KOPT-K1 (cell line): ENCODE data around the gene TGFBR1.
A peak's percentile ranks its signal among the peaks of the same experiment; 100 is the strongest.

ENCODE experiments used
- H3K27ac ChIP-seq: fragments of 200-600 bp; sonication (generic); 2 replicates; pipeline ENCODE4 v1.5.1; 2016; ENCODE audit warnings: antibody characterized with exemption, mild to moderate bottlenecking, low read depth, low read length; ENCODE audit not compliant: poor library complexity, severe bottlenecking
- H3K36me3 ChIP-seq: fragments of 200-600 bp; sonication (generic); 2 replicates; pipeline ENCODE4 v1.5.1; 2017; ENCODE audit warnings: antibody characterized with exemption, mild to moderate bottlenecking, low read length, moderate library complexity; ENCODE audit not compliant: insufficient read depth
- H3K9me3 ChIP-seq: fragments of 200-600 bp; sonication (generic); 2 replicates; pipeline ENCODE4 v1.5.1; 2017; ENCODE audit warnings: antibody characterized with exemption, low read length, mild to moderate bottlenecking; ENCODE audit not compliant: insufficient read depth, poor library complexity, severe bottlenecking

Gene TGFBR1

DNA sequence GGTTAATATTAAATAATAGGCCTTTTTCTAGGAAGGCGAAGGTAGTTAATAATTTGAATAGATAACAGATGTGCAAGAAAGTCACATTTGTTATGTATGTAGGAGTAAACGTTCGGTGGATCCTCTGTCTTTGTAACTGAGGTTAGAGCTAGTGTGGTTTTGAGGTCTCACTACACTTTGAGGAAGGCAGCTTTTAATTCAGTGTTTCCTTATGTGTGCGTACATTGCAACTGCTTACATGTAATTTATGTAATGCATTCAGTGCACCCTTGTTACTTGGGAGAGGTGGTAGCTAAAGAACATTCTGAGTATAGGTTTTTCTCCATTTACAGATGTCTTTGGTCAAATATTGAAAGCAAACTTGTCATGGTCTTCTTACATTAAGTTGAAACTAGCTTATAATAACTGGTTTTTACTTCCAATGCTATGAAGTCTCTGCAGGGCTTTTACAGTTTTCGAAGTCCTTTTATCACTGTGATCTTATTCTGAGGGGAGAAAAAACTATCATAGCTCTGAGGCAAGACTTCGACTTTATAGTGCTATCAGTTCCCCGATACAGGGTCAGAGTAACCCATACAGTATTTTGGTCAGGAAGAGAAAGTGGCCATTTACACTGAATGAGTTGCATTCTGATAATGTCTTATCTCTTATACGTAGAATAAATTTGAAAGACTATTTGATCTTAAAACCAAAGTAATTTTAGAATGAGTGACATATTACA, 45.7 kb downstream of the TGFBR1 start:
- Histone ChIP-seq H3K36me3 (peaks cover 50% of the 10 kb centered on the region), H3K9me3 (no peaks in the 10 kb centered on the region), H3K27ac (peak overlapping the region; percentile 34)

DNA sequence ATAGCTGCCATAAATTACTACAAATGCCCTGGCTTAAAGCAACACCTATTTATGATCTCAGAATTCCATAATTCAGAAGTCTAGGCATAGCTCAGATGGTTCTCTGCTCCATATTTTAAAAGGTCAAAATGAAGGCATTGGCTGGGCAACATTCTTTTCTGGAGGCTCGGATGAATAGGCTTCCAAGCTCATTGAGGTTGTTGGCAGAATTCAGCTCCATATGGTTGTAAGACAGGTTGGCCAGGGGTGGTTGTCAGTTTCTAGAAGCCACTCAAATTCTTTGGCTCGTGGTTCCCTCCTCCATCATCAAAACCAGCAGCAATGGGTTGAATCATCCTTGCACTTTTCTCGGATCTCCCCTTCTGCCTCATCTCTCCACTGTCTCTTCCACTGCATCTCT, 49.4 kb downstream of the TGFBR1 start:
- no peaks in the 10 kb centered on the region for H3K9me3 ChIP-seq
- H3K27ac ChIP-seq: no peak overlapping the region
- peaks cover 13% of the 10 kb centered on the region for H3K36me3 ChIP-seq

DNA sequence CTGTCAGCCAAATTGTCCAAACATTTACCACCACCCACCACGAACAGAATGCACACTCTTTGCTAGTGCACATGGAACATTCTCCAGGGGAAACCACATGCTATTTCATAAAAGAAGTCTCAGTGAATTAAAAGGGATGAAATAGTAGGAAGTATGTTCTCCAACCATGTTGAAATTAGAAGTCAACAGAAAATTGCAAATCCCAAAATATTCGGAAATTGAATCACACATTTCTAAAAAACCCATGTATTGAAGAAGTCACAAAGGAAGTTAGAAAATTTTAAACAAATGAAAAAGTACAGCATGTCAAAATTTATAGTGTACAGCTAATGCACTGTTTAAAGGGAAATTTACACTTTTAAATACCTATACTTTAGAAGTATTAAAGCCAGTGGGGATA, 50.8 kb downstream of the TGFBR1 start:
- no peak overlapping the region for H3K27ac ChIP-seq
- no peaks in the 10 kb centered on the region for H3K9me3 ChIP-seq
- peaks cover 8% of the 10 kb centered on the region for H3K36me3 ChIP-seq

DNA sequence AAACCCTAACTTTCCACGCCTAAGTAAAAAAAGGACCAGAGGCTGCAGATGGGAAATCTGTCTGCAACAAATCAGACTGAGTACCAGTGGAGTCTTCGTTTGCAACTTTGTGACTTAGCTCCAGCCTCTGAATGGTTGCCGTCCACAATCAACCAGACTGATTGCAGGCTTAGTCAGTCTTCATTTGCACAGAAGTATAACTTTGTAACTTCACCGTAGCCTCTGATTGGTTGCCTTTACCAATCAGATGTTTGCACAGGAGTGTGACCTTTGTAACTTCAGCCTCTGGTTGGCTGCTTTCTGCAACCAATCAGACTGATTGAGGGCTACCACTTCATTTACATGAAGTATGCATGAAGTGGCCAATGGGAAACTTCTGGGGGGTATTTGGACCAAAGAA, 53.7 kb downstream of the TGFBR1 start:
- no peaks in the 10 kb centered on the region for H3K36me3 ChIP-seq
- H3K27ac ChIP-seq: no peak overlapping the region
- H3K9me3 ChIP-seq: no peaks in the 10 kb centered on the region

DNA sequence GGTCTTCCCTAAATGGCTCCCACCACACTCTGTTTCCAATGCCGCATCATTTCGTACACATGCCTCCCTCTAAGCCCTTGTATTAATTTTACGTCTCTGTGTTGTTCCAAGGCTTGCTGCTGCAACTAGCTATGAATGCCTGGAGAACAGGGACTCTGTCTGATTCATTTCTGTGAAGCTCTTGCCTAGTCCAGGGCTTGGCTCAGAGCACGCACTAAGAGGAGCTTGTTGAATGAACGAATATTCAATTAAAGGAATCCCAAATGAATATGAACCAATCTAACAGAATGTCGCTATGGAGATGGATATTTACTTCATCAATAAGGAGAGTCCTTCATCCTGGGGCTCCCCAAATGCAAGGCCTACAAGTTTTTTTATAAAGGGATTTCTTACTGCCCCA, 55.3 kb downstream of the TGFBR1 start:
- Histone ChIP-seq H3K27ac (no peak overlapping the region), H3K9me3 (no peaks in the 10 kb centered on the region), H3K36me3 (no peaks in the 10 kb centered on the region)

DNA sequence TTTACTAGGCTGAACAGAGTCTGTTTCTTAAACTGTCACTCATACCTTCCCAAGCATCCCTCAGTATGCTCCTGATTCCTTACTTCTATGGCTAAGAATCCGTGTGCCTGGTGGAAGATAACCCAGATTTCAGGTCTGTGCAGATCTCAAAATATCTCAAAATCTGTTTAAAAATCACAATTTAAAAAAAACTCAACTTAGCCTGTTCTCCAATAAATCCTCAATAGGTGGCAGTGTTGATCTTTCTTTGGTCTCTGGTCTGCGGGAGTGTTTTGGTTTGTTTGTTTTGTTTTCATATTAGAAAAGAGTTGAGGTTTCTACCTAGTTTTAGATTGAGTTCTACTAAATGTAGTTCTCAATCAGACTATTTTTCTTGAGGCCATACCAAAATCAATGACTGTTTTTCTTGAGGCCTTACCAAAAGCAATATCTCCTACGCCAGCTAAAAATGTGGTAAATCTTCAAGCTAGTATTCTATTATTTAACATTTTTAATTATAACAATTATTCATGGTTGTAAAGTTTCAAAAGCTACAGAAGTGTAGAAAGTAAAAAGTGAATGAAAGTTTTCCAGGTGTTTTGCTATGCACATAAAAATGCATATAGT, 57.9 kb downstream of the TGFBR1 start:
- Histone ChIP-seq H3K36me3 (no peaks in the 10 kb centered on the region), H3K27ac (no peak overlapping the region), H3K9me3 (no peaks in the 10 kb centered on the region)

DNA sequence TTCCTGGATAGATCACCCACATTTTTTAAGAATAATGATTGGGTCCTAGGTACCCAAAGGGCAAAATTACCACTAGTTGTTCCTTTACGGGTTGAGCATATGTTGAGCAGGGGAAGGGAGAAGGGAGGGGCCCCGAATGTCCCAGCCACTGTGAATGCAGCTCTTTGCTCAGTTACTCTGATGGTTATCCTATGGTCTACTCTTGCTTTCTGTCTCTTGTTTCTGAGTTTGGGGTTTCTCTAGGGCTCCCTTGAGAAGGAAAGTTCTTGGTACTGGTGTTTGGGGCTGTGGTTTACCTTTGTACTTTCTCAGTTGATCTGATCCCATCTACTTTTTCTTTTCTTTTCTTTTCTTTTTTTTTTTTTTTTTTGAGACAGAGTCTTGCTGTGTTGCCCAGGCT, 61.2 kb downstream of the TGFBR1 start:
- Histone ChIP-seq H3K9me3 (no peaks in the 10 kb centered on the region), H3K36me3 (no peaks in the 10 kb centered on the region), H3K27ac (no peak overlapping the region)

DNA sequence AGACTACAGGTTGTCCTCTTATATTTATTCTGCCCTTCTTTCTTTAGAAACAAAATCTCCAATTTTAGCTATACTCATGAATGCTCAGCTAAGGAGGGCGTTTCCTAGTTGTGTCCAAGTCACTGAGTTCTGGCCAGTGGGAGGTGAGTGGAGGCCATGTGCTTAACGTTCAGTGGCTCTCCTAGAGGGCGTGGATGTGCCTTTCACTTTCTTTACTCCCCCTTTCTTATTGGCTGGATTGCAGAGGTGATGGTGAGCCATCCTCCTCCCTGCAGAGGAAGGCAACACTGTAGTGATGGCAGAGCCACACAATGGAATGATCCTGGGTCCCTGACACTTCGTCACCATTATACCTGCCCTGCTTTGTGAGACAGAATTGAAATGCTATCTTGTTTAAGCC, 62.2 kb downstream of the TGFBR1 start:
- no peaks in the 10 kb centered on the region for H3K9me3 ChIP-seq
- H3K27ac ChIP-seq: no peak overlapping the region
- H3K36me3 ChIP-seq: no peaks in the 10 kb centered on the region

DNA sequence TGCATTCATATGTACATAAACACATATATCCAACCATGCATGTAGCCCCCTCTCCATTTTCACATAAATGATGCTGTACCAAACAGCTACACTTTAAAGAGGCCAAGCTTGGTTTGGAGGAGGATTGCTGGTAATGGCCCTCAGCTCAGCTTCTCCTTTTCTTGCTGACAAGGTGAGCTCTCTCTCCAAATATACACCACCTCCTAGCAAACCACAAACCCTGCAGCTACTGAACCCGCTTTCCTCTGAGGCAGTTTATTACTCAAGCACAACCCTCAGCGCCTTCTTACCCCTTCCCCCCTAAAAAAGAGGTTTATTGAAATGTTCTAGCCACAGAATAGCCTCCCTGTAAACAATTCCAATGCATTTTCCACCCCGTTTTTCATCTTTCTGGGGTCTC, 62.8 kb downstream of the TGFBR1 start:
- Histone ChIP-seq H3K27ac (no peak overlapping the region), H3K9me3 (no peaks in the 10 kb centered on the region), H3K36me3 (no peaks in the 10 kb centered on the region)

DNA sequence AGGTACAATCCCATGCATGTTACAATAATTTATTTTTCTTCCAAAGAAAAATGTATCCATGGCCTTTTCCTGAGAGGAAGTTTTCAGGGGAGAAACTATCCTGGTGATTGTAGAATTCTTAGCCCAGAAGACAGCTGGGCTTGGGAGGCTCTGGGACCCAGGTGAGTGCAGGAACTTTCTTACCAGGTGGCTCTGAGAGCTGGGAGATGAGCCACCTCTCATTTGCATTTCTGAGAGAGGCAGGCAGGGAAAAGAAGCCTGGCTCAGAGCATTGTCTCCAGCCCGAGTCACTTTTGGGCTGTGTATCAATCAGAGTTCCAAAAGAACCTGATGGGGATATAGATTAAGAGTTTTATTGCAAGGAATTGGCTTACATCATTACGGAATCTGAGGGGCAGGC, 64.2 kb downstream of the TGFBR1 start:
- Histone ChIP-seq H3K27ac (no peak overlapping the region), H3K9me3 (no peaks in the 10 kb centered on the region), H3K36me3 (no peaks in the 10 kb centered on the region)

DNA sequence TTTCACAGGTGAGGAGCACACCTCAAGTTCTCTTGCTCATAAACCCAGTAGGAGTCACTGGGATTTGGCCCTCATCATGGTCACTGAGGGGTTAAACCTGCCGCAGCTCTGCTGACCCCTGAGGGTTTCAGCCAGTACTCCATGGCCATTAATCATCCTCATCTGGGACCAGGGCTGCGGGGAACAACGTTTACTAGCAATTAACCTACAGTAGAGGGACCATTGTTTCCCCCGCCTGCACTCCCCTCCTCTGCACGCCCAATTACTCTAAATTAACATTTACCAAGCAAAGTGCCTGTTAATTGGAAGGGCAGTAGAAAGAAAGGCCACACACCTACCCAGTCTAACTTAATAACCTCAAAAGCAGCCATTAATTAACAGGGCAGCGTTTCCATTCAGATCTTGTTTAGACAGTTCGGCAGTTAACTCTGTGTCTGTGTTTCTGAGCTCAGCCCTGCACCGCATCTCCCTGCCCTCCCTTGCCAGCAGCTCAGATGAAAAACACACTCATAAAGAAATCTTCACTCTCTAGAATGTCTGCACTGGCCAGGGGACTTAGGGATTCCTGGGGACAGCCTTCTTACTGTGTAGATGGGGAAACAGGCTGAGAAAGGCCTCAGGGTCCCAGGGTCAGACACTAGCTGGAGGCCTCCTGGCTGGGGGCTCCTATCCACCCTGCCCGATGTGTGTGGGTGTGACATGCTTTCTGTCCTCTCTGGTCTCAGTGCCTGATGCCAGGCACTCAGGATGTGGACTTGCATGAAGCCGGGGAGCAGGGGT, 65.3 kb downstream of the TGFBR1 start:
- no peak overlapping the region for H3K27ac ChIP-seq

DNA sequence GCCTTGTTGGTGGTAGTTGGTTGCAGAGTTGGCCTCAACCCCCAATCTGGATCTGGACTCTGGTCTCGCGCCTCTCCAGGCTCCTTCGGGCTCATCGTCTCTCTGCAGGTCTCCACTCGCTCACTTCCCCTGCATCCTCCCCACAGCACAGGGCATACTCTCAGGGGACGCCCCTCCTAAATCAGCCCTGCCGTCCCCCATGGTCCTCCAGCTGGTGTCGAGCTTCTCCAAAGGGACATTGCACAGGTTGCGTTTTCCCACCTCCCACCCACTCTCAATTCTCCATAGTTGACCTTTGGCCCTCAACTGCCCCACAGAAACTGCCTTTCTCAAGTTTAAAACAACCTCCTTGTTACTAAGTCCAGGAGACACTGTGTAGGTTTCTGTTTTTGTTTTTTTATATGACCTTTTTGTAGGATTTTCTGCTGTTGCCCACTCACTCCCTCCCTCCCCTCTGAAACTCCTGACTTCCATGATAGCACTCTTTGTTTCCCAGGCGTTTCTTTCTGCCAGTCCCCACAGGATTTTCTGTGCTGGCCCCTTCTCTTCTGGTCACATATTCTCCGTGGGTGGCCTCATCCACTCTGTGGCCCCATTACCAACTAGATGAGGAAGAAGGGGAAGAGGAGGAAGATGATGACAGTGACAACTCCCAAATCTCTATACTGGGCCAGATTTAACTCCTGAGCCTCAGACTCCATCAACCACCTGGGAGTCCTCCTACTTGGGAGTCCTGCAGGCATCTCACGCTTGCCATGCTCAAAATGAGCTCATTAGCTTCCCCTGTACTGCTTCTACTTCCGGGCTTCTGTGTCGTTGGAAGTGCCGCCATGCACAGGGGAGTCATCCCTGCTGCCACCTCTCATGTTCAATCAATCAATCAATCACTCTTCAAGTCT, 66.6 kb downstream of the TGFBR1 start:
- Histone ChIP-seq H3K9me3 (no peaks in the 10 kb centered on the region), H3K36me3 (no peaks in the 10 kb centered on the region), H3K27ac (no peak overlapping the region)

More for the DNA sequence above, 65.3 kb downstream of the TGFBR1 start:
- Histone ChIP-seq H3K9me3 (no peaks in the 10 kb centered on the region), H3K36me3 (no peaks in the 10 kb centered on the region)

DNA sequence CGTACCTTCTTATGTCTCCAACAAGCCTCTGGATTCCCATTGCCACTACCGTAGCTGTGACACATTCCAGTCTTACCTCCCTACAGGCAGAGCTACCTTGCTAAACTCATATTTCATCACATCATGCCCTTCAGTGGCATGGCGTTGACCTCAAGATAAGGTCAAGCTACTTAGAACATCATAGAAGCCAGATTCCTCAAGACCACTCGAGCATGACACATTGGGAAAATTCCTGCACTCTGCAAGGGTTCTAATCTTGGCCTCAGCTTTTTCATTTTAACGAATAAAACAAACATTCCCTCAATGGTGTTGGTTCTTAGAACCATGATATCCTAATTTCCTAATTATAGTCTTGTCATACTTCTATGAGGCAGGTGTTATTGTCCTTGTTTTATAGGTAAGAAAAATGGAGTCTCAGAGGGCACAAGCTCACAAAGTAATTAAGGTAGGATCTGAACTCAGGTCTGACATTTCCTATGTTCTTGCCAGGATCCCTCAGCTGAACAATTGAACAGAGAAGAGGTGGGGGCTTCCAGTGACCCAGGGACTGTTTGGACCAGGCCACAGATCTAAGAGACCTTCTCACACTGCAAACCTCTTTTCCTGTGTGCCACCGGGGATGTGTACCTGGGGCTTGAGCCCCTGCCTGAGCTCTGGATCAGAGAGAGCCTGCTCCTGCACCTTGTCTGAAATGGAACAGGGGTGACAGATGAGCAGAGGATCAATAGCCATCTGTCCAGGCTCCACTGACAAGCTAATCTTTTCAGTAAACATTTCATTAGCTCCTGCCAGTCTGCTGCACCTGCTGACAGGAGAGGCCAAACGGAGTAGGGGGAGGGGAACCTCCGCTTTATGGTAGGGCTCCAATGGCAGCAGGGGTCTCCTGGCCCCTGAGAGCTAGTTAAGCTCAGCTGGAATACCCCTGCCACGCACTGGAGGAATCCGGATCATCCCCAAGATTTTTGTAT, 67.5 kb downstream of the TGFBR1 start:
- H3K9me3 ChIP-seq: no peaks in the 10 kb centered on the region
- H3K36me3 ChIP-seq: no peaks in the 10 kb centered on the region
- H3K27ac ChIP-seq: no peak overlapping the region
